Nucleus accumbens (tissue), 56 donors: ENCODE data around the gene LIN9.
"Not testable (repeated sequence)": the region's sequence is repeated elsewhere in the genome, so short reads cannot be mapped to it uniquely, and the experiment has no call there.

Source experiments
- DNase-seq, 56 donors: peaks; one replicate each; lab custom pipeline; 2025; lab: John Stamatoyannopoulos, UW

LIN9 gene

DNA sequence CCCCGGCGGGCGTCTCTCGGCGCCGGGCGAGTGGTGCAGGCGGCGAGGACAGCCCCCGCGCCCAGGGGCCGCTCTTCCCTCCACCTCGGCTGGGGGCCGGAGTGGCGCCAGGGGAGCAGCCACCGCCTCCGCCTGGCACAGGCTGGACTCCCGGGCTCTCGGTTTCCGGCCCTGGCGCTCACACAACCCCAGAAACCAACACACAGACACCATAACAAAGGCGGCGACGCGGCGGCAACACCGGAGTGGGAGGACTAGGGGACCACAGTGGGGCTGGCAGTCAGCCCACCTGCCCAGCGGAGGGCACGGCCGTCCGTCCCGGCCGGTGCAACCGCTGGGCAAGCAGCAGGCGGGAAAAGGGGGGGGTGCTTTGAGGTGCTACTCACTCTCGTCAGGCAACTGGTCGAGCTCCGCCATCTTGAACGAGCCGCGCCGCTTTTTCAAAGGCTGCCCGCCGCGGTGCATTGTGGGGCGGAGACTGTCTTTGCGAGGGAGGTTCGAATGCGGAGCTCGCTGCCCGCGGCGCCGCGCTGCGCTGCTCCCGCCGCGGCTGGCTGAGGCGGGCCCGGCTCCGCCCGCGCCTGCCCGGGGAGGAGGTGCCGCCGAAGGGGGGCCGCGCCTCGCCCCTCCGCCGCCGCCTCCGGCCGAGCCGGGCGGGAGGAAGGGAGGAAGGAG, at the start of gene LIN9:
Gene LIN9, minus strand, starts transcription at position 442 of the 675 bp plus-strand sequence. Its CDS starts 25 bp downstream, at position 417.
- peak in 55 of 56 donors; percentile 17 to 91 (median 74) for DNase-seq

DNA sequence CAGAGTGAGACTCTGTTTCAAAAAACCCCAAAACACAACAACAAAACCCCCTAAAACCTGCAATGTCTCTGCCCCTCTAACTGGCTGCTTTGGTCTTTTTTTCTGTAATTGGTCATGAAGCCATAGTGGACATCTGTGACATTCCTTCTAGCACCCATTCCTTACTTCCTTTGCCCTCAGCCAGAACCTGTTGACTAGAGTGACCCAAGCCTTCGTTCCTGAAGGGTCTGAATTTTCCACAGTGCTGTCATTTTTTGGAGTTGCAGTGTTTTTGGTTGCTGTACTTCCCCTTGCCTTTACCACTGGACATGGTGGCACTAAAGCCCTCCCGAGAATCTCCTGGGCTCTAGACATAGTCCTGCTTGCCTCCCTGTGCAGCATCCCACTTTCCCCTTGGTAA, 48.5 kb upstream of the LIN9 start:
- no peak for DNase-seq

DNA sequence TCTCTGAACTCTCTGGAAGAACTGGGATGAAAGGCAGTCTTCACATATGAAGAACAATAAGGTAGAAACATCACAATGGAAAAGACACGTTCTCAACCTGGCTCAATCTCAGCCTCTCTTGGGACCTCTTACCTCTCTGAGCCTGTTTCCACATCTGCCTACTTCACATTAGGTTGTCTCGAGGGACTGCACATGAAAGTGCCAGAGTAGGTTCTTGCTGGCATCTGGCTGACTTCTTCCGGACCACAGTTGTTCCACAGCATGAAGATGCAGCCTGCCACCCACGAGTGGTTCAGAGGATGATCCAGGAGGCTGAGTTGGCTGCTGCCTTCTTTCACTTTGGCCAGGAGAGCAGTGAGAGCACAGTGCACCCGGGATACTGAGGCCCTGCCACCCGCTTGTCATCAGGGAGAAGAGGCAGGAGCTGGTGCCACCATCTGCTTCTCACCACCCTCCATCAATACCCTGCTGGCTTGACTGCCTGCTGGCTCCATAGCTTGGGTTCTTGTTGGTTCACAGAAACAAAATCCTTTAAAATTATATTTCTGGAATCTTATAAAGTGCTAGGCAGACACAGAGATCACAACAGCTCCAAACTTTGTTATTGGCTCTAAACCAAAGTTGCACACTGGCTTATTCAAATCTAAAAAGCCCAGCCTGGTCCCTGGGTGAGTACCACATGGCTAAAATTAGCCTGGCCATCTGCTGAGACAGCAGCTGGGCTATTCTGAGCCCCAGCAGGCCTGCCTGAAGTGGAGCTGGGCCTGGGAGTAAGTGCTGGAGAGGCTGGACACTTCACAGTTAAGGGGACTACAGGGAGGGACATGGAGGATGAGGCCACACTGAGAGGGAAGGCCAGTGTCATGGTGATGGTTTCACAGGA, 46.9 kb upstream of the LIN9 start:
- peak in 3 of 56 donors; percentile 2 to 13 (median 7) for DNase-seq

DNA sequence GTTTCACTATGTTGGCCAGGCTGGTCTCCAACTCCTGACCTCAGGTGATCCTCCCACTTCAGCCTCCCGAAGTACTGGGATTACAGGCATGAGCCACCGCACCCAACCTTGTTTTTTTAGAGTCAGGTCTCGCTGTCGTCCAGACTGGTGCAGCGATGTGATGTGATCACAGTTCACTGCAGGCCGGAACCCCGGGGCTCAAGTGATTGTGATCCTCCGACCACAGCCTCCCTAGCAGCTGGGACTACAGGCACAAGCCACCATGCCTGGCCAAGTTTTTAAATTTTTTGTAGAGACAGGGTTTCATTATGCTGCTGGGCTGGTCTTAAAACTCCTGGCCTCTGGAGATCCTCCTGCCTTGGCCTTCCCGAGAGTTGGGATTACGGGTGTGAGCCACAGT, 46.1 kb upstream of the LIN9 start:
- no peak for DNase-seq

- DNase-seq: no peak
Observed at GRCh38 chr1:226353698-226354525, 44.9 kb upstream of the LIN9 start.

DNA sequence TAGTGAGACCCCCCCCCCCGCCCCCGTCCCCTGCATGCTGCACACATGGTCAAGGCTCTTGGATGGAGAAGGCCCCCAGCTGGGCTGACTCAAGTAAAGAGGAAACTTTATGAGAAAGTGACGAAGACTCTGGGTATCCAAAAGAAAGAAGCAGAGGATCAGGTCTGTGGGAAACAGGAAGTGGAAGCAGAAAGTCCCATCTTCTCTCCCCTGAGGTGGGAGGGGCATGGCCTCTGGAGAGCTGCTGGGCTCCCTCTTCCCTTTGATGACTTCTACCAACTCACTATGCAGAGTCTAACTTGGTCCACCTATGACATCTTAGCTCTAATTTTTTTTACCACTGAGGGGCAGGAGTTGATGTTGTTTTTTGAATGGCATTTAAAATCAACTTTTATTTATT, 42.7 kb upstream of the LIN9 start:
- no peak for DNase-seq

GRCh38 chr1:226350519-226350865, 41.5 kb upstream of the LIN9 start:
- no peak for DNase-seq

GRCh38 chr1:226349801-226350518, 41.0 kb upstream of the LIN9 start:
- DNase-seq: no peak

DNA sequence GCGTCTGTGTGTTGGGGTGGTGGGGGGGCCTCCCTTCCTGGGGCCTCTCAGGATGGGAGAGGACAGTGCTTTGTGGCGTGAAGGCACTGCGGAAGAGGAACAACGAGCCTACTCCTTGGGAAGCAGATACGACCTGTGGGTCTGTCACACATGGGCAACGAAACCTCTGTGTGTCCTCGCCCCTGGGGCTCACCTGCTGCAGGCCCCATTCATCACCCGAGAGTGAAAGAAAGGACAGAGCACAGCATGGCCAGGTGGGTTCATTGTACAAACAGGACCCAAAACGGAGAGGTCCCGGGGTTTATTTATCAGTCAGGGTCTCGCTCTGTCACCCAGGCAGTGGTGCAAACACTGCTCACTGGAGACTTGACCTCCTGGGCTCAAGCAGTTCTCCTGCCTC, 40.1 kb upstream of the LIN9 start:
- DNase-seq: no peak

GRCh38 chr1:226344441-226345259, 35.7 kb upstream of the LIN9 start:
- DNase-seq: no peak

DNA sequence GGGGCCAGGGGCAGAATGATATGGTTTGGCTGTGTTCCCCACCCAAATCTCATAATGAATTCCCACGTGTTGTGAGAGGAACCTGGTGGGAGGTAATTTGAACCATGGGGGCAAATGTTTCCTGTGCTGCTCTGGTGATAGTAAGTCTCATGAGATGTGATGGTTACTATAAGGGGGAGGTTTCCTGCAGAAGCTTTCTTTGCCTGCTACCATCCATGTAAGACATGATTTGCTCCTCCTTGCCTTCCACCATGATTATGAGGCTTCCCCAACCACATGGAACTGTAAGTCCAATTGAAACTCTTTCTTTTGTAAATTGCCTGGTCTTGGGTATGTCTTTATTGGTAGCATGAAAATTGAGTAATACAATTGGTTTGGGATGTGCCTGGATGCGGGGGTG, 33.7 kb upstream of the LIN9 start:
- DNase-seq: no peak

DNA sequence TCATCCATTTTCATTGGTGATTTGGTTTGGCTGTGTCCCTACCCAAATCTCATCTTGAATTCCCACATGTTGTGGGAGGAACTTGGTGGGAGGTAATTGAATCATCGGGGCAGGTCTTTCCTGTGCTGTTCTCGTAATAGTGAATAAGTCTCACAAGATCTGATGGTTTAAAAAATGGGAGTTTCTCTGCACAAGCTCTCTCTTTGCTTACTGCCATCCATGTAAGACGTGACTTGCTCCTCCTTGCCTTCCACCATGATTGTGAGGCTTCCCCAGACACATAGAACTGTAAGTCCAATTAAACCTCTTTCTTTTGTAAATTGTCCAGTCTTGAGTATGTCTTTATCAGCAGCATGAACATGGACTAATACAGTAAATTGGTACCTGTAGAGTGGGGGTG, 31.1 kb upstream of the LIN9 start:
- not testable (repeated sequence) for DNase-seq

DNA sequence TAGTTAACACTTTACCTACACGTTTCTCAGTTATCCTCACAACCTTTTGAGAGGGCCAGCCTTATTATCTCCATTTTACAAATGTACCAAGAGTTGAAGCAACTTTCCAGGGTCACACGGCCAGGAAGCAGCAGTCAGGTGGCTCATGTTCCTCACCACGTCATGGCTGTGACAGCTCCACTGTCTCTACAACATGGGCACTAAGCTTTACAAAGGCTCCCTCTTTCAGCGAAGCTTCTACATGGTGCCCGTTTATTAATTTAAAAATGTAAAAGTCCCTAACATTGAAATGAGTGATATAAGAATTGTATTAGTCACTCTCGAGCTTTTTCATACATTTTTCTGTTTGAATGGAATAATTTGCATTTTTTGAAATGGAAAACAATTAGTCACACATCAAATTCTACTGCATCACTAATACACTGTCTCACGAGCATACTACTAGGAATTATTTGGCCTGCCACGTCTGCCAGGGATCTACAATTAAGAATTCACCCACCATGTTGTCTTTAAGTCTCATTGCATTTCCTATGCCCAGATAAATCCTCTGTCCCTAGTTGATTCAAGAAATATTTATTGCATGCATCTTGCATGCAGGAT, 28.4 kb upstream of the LIN9 start:
- no peak for DNase-seq

DNA sequence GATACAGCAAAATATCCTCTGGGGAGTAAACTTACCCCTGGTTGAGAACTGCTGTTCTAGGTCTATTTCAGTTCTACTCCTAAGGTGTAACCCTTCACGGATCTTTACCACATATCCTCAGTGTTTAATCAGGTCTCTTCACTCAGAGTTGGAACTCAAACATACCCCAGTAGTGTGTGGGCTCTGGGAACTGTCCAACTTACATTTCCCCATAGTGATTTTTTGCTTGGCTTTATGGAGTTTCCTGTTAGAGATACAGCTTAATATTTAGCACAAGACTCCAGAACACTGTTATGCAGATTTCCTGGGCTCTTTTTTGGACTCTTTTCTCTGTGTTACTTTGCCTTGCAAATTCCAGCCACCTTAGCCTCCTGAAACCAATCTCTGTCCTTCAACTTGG, 26.7 kb upstream of the LIN9 start:
- DNase-seq: no peak

DNA sequence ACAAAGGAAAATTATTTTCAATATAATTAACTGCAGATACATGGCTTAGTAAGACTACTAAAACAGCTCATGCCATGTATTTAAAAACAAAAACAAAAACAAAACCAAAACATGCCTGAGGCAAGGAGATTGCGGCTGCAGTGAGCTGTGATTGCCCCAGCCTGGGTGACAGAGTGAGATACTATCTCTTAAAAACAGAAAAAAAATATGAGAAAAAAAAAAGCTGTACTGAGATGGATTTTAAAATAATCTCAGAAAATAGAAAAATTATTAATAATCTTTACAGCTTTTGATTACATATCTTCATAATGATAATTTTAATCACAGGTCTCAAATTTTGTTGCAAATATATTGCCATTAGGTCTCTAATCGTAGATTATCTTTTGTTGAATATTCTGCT, 24.0 kb upstream of the LIN9 start:
- DNase-seq: no peak

DNA sequence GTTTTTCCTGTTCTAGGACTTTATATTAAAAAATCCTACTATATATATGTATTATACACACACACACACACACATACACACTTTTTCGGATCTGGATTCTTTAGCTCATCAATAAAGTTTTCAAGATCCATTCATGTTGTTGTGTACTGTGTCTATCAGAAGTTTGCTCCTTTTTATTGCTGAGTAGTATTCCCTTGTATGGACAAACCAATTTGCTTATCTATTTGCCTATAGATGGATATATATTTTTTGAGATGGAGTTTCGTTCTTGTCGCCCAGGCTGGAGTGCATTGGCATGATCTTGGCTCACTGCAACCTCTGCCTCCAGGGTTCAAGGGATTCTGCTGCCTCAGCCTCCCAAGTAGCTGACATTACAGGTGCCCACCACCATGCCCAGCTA, 20.3 kb upstream of the LIN9 start:
- no peak for DNase-seq

DNA sequence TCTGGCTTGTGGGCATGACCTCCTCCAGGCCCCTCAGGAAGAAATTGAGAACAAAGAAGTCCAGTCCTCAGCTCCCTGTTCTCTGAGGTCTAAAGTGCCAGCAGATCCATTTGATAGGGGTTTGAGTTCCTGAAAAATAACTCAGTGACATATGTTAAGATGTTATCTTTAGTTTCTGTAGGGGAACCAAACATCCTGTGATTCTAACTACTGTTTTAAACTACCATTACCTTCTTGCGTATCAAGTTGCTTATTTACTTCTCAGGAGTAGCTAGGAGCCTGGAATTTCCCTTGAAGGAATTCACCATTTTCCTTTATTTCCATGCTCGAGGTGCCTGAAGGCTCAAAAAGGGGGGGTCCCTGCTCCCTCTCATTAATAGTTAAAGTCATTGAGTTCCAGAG, 18.8 kb upstream of the LIN9 start:
- no peak for DNase-seq

DNA sequence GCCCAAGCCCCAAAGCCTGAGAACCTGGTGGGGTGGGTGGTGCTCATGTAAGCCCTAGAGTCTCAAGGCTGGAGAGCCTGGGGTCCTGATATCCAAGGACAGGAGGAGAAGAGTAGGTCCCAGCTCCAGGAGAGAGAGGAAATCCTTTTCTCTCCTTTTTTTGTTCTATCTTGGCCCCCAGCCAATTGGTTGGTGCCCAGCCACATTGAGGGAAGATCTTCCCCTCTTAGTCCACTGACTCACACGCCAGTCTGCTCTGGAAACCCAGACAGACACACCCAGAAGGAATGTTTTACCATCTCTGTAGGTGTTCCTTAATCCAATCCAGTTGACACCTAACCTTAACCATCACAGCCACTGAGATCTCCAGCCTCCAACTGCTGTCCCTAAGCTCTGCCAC, 16.2 kb upstream of the LIN9 start:
- DNase-seq: no peak

DNA sequence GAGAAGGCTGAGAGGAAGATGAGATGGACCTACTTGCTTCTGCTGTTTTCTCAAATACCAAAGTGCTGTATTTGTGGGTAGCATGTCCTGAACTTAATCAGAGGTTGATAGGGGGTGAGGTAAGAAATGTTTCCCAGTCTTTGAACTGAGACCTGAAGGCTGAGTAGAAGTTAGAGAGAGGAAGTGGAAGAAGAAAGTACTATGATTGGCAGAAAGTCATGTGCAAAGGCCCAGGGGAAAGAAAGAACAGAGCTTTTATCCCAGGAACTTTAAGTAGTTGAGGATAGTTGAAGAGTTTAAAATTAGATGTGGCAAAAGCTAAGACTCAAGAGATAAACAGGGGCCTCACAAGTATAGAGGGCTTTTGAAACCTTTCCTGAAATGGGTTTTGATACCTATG, 15.5 kb upstream of the LIN9 start:
- DNase-seq: no peak
